ENCODE measurements around the gene FYN.

- TF ChIP-seq SMAD1 (IDR thresholded peaks at IDR 0.05; ENCODE audit: low read depth, partially characterized antibody) = no peak
- TF ChIP-seq SP1 (IDR thresholded peaks at IDR 0.05; ENCODE audit: low read depth, low read length) = no peak
- no peak for TF ChIP-seq GABPA (IDR thresholded peaks at IDR 0.05; ENCODE audit: low read depth)
- TF ChIP-seq TCF7 (IDR thresholded peaks at IDR 0.05; ENCODE audit: borderline replicate concordance) = no peak
Measured at GRCh38 chr6:111663692-111664564, 209.3 kb downstream of the FYN start.
